ENCODE measurements around the gene PRDM16. TPM values are rescaled to one million over a fixed set of nuclear protein-coding genes. Genes with fewer than 3 reads are reported as not detected.

PRDM16 gene
- total and polyA plus RNA-seq, 2 of the 13 experiments (the other 11 are each of a cell fraction or from before 2014, with no cell fraction given) = 0.15 to 0.81 TPM

DNA sequence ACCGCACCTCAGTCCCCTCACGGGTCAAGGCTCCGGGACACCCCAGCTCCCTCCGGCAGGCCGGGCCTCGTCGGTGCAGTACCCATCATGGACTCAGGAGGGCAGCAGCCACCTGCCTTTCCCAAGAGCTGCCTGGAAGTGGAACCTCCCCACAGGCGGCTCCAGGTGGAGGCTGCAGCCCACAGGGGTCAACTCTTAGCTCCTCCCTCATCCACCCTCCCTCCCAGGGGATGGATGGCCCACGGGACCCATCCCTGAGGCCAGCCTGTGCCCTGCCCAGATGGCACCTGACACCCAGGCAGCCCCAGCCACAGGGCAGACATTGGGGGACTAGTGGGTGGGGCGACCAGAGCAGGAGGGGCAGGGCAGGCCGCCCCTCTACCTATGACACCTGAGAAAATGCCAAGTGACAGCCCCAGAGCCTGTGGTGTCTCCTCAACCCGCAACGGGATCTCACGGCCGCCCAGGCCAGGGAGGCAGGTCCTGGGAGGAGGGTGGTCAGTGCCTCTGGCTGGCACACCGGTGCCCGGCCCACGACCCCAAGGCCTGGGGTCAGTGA, 384.3 kb downstream of the PRDM16 start:
- in situ Hi-C loops (cut with HindIII; ENCODE audit: extremely low pct_ligation_motif_present, low pct_unique_long_range_greater_than_20kb) (no loop called here), intact Hi-C loops (cut with micrococcal nuclease; ENCODE audit: unreplicated experiment) (loop anchor here (1.0 to 5.0 kb wide), 3 partner anchors 18 to 169 kb away; no protein-coding TSS in a partner anchor)
- Histone ChIP-seq H3K27me3 (ENCODE audit: control insufficient read depth in 1 of 2, insufficient read depth in 2 of 2, low read length in 2 of 2) (no peaks in the 10 kb centered on the region), H3K4me2 (ENCODE audit: low read depth, low read length) (peak overlapping the region; percentile 65), H3K4me3 (replicated peaks in 1 of 3; ENCODE audit: insufficient read depth in 1 of 3, low read depth in 2 of 3, low read length in 3 of 3) (peak overlapping the region in 1 of 3 experiments; percentile 79; a peak in 1 of 6 replicates), H3K27ac (ENCODE audit: extremely low read length, insufficient read depth, low read length) (peak overlapping the region; percentile 98), H3K79me2 (ENCODE audit: insufficient read depth, low read length) (peaks cover 16% of the 10 kb centered on the region), H3K36me3 (replicated peaks in 1 of 2; ENCODE audit: control insufficient read depth in 1 of 2, insufficient read depth in 2 of 2, low read length in 2 of 2) (no peaks in the 10 kb centered on the region), H2AFZ (ENCODE audit: low read length) (no peak overlapping the region), H4K20me1 (ENCODE audit: insufficient read depth, low read length) (no peaks in the 10 kb centered on the region; the same call in 1 of the 2 replicates), H3K4me1 (ENCODE audit: insufficient read depth, low read length) (peaks cover 74% of the 10 kb centered on the region), H3K9ac (ENCODE audit: insufficient read depth, low read depth, low read length) (peak overlapping the region; percentile 74; the same call in 1 of the 2 replicates), H3K9me3 (ENCODE audit: low read length) (no peaks in the 10 kb centered on the region)
- ChIA-PET POLR2A (interaction anchor here (1.0 to 11.4 kb wide), 9 partner anchors 10 to 173 kb away, joined by 3 to 282 read pairs (median 5); no protein-coding TSS in a partner anchor), CTCF (ENCODE audit: low intra/inter-chr PET ratio, low total read pairs) (interaction anchor here (0.9 to 4.4 kb wide), 3 partner anchors 19 to 30 kb away, joined by 3 to 70 read pairs (median 57); no protein-coding TSS in a partner anchor)
- FAIRE-seq (peak; percentile 53), DNase-seq (ENCODE audit: low spot score) (peak; percentile 69), ATAC-seq (peak; percentile 22)
- 8% methylated on average over 8 of the region's 18 CpGs for WGBS (ENCODE audit: low lambda C conversion rate)
- BruUV-seq (replicated peaks) = no TSS peak
- TF ChIP-seq SP2 (CRISPR knock-in tag; IDR thresholded peaks at IDR 0.05) (no peak), ZNF816 (CRISPR knock-in tag; IDR thresholded peaks at IDR 0.05; ENCODE audit: borderline replicate concordance) (no peak), ZNF598 (CRISPR knock-in tag; IDR thresholded peaks at IDR 0.05; ENCODE audit: borderline replicate concordance) (no peak), ELF3 (CRISPR knock-in tag; IDR thresholded peaks at IDR 0.05) (0 out of 2 replicates have a peak, but pooled peaks have one; percentile 35), ZNF496 (CRISPR knock-in tag; IDR thresholded peaks at IDR 0.05; ENCODE audit: insufficient replicate concordance) (no peak), ZBTB38 (CRISPR knock-in tag; IDR thresholded peaks at IDR 0.05) (peak; percentile 35; the same call in 1 of the 2 replicates), ZNF788 (CRISPR knock-in tag; IDR thresholded peaks at IDR 0.05; ENCODE audit: borderline replicate concordance) (peak; percentile 73; the same call in 1 of the 2 replicates), YY1 (IDR thresholded peaks at IDR 0.05; ENCODE audit: insufficient read depth, insufficient replicate concordance, low read depth, low read length) (peak; percentile 48), NR2F6 (IDR thresholded peaks at IDR 0.05) (peak; percentile 77), NR2F6 (CRISPR knock-in tag; IDR thresholded peaks at IDR 0.05) (peak; percentile 70), AKAP8 (CRISPR knock-in tag; IDR thresholded peaks at IDR 0.05) (peak; percentile 96; the same call in 1 of the 2 replicates), GATAD2A (CRISPR knock-in tag; IDR thresholded peaks at IDR 0.05) (peak; percentile 43)
- TF ChIP-seq, protein P1, sequence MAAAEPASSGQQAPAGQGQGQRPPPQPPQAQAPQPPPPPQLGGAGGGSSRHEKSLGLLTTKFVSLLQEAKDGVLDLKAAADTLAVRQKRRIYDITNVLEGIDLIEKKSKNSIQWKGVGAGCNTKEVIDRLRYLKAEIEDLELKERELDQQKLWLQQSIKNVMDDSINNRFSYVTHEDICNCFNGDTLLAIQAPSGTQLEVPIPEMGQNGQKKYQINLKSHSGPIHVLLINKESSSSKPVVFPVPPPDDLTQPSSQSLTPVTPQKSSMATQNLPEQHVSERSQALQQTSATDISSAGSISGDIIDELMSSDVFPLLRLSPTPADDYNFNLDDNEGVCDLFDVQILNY (CRISPR knock-in tag; conservative IDR thresholded peaks at IDR 0.05) = 0 out of 2 replicates have a peak, but pooled peaks have one; percentile 11
- TF ChIP-seq, protein P2, sequence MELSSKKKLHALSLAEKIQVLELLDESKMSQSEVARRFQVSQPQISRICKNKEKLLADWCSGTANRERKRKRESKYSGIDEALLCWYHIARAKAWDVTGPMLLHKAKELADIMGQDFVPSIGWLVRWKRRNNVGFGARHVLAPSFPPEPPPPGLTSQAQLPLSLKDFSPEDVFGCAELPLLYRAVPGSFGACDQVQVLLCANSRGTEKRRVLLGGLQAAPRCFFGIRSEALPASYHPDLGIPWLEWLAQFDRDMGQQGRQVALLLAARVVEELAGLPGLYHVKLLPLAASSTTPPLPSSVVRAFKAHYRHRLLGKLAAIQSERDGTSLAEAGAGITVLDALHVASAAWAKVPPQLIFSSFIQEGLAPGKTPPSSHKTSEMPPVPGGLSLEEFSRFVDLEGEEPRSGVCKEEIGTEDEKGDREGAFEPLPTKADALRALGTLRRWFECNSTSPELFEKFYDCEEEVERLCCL (CRISPR knock-in tag; IDR thresholded peaks at IDR 0.05; ENCODE audit: borderline replicate concordance) = no peak
- TF ChIP-seq, protein P3, sequence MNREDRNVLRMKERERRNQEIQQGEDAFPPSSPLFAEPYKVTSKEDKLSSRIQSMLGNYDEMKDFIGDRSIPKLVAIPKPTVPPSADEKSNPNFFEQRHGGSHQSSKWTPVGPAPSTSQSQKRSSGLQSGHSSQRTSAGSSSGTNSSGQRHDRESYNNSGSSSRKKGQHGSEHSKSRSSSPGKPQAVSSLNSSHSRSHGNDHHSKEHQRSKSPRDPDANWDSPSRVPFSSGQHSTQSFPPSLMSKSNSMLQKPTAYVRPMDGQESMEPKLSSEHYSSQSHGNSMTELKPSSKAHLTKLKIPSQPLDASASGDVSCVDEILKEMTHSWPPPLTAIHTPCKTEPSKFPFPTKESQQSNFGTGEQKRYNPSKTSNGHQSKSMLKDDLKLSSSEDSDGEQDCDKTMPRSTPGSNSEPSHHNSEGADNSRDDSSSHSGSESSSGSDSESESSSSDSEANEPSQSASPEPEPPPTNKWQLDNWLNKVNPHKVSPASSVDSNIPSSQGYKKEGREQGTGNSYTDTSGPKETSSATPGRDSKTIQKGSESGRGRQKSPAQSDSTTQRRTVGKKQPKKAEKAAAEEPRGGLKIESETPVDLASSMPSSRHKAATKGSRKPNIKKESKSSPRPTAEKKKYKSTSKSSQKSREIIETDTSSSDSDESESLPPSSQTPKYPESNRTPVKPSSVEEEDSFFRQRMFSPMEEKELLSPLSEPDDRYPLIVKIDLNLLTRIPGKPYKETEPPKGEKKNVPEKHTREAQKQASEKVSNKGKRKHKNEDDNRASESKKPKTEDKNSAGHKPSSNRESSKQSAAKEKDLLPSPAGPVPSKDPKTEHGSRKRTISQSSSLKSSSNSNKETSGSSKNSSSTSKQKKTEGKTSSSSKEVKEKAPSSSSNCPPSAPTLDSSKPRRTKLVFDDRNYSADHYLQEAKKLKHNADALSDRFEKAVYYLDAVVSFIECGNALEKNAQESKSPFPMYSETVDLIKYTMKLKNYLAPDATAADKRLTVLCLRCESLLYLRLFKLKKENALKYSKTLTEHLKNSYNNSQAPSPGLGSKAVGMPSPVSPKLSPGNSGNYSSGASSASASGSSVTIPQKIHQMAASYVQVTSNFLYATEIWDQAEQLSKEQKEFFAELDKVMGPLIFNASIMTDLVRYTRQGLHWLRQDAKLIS (CRISPR knock-in tag; IDR thresholded peaks at IDR 0.05) = 0 out of 2 replicates have a peak, but pooled peaks have one; percentile 43
- TF ChIP-seq, protein P4, sequence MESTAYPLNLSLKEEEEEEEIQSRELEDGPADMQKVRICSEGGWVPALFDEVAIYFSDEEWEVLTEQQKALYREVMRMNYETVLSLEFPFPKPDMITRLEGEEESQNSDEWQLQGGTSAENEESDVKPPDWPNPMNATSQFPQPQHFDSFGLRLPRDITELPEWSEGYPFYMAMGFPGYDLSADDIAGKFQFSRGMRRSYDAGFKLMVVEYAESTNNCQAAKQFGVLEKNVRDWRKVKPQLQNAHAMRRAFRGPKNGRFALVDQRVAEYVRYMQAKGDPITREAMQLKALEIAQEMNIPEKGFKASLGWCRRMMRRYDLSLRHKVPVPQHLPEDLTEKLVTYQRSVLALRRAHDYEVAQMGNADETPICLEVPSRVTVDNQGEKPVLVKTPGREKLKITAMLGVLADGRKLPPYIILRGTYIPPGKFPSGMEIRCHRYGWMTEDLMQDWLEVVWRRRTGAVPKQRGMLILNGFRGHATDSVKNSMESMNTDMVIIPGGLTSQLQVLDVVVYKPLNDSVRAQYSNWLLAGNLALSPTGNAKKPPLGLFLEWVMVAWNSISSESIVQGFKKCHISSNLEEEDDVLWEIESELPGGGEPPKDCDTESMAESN (CRISPR knock-in tag; conservative IDR thresholded peaks at IDR 0.05) = no peak
